Body of pancreas (tissue), 4 donors: ENCODE data around the gene UBTD1. TPM values are rescaled to one million over a fixed set of nuclear protein-coding genes. Genes with fewer than 3 reads are reported as not detected.
"Not testable (repeated sequence)": the region's sequence is repeated elsewhere in the genome, so short reads cannot be mapped to it uniquely, and the experiment has no call there.

Experiments
- ATAC-seq: fragments of 150-250 bp; one replicate; pipeline ENCODE4 v1.9.1; 2016
- DNase-seq, 4 donors: peaks; one replicate each; pipeline ENCODE4 v3.0.0-alpha.2; 2019
- H3K27ac ChIP-seq, 4 donors: fragments of 200-600 bp; sonication (generic); 1 replicate in 3 of 4; 2 replicates in 1 of 4; pipeline versions ENCODE4 v1.5.1 to v1.6.1; 2016 to 2019; ENCODE audit warnings: mild to moderate bottlenecking in 1 of 4, mixed read lengths in 1 of 4, moderate library complexity in 1 of 4
- H3K27me3 ChIP-seq, 2 donors: fragments of 200-600 bp; sonication (generic); one replicate each; pipeline ENCODE4 v1.6.0; 2016; ENCODE audit warnings: mild to moderate bottlenecking in 1 of 2
- H3K36me3 ChIP-seq, 2 donors: fragments of 200-600 bp; sonication (generic); replicated peaks in 1 of 2; 2 replicates each; pipeline ENCODE4 v1.5.1; 2016; ENCODE audit warnings: low read depth in 2 of 2; ENCODE audit not compliant: insufficient read depth in 1 of 2
- H3K4me1 ChIP-seq: fragments of 200-600 bp; sonication (generic); one replicate; pipeline ENCODE4 v1.6.0; 2016
- H3K4me3 ChIP-seq, 2 donors: fragments of 200-600 bp; sonication (generic); 1 replicate in 1 of 2; 2 replicates in 1 of 2; pipeline ENCODE4 v1.5.1; 2016 to 2019
- H3K9me3 ChIP-seq, 3 donors: fragments of 200-600 bp; sonication (generic); 1 replicate in 2 of 3; 2 replicates in 1 of 3; pipeline ENCODE4 v1.5.1; 2016
- POLR2A ChIP-seq, 3 donors: fragments of 450-650 bp; IDR thresholded peaks; one replicate each; pipeline ENCODE4 v1.6.1; 2016; ENCODE audit warnings: antibody characterized with exemption in 3 of 3, mild to moderate bottlenecking in 2 of 3
- WGBS, 2 donors: methylation state at CpG; one replicate each; pipeline ENCODE4 v1.1.5; 2017; 5-methylcytosine and 5-hydroxymethylcytosine counted together
- intact Hi-C: fragments of 100-400 bp; cut with DNase I; formaldehyde crosslinking; loops from one replicate; pipeline ENCODE4 v1.15.1; 2023
- total RNA-seq, 2 donors: library from RNA; depleted of rRNA; stranded (reverse); fragments of >200 nt; gene quantifications; one replicate each; pipeline ENCODE4 v1.1.0, GENCODE V29; 2016
- TF ChIP-seq, protein P1 (sequence below), 7 experiments: fragments of 450-650 bp in 4 of 7; fragments of 200-600 bp in 3 of 7; sonication (generic) in 3 of 7; IDR thresholded peaks; one replicate each; pipeline ENCODE4 v1.5.1; 2016 to 2019; ENCODE audit warnings: antibody characterized with exemption in 7 of 7

Gene UBTD1
- total RNA-seq, 2 donors from 2014 or later = 9.1 to 33.9 TPM

DNA sequence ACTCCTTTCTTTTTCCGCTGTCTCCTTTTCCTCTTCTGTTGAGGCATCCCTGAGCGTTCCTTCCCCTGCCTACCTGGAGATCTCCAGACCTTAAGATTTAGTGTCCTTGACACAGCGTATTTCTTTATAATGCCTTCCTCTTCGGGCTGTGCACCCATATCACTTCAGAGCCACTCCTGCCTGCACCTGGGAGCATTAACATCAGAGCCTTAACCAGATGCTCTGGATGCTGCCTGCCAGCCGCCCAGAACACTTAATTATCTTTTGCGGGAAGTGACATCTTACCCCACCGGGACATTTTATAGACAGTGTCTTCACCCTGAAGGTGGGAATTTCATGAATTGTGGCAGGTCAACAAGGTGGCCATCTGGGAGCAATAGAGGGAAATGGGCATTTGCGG, 24.2 kb downstream of the UBTD1 start:
- H3K27me3 ChIP-seq = no peaks in the 10 kb centered on the region
- H3K27ac ChIP-seq = no peak overlapping the region
- intact Hi-C loops = no loop called here
- H3K4me3 ChIP-seq = no peak overlapping the region
- 90 to 94% methylated on average over 6 to 8 of the region's 8 CpGs for WGBS, 2 donors
- DNase-seq = no peak
- no peaks in the 10 kb centered on the region for H3K9me3 ChIP-seq
- no peak for ATAC-seq
- no peak for TF ChIP-seq POLR2A (IDR thresholded peaks at IDR 0.05)
- TF ChIP-seq, protein P1, sequence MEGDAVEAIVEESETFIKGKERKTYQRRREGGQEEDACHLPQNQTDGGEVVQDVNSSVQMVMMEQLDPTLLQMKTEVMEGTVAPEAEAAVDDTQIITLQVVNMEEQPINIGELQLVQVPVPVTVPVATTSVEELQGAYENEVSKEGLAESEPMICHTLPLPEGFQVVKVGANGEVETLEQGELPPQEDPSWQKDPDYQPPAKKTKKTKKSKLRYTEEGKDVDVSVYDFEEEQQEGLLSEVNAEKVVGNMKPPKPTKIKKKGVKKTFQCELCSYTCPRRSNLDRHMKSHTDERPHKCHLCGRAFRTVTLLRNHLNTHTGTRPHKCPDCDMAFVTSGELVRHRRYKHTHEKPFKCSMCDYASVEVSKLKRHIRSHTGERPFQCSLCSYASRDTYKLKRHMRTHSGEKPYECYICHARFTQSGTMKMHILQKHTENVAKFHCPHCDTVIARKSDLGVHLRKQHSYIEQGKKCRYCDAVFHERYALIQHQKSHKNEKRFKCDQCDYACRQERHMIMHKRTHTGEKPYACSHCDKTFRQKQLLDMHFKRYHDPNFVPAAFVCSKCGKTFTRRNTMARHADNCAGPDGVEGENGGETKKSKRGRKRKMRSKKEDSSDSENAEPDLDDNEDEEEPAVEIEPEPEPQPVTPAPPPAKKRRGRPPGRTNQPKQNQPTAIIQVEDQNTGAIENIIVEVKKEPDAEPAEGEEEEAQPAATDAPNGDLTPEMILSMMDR (IDR thresholded peaks at IDR 0.05) = no peak
- H3K4me1 ChIP-seq = no peaks in the 10 kb centered on the region
- no peaks in the 10 kb centered on the region for H3K36me3 ChIP-seq

DNA sequence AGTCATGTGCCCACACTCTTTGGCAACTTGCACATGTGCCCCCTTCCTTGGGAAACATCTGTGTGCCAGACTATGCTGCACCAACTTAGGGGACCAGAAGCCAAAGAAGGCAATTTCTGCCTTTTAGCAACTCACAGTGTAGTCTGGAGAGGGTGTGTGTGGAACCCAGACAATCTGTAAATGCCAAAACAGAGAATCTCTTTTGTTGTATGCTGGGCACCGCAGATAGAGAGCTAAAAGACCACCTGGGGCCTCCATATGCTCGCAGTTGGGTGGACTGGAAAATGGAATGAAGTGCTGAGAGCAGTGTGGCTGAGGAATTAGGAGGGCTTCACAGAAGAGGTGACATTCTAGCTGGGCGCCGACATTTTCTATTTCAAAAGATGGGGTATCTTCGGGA, 26.4 kb downstream of the UBTD1 start:
- Histone ChIP-seq H3K4me3 (no peak overlapping the region), H3K9me3 (no peaks in the 10 kb centered on the region), H3K4me1 (no peaks in the 10 kb centered on the region), H3K27ac (no peak overlapping the region), H3K36me3 (no peaks in the 10 kb centered on the region), H3K27me3 (no peaks in the 10 kb centered on the region)
- intact Hi-C loops = no loop called here
- TF ChIP-seq POLR2A (IDR thresholded peaks at IDR 0.05) = no peak
- TF ChIP-seq, protein P1 (IDR thresholded peaks at IDR 0.05) = no peak
- DNase-seq (no peak), ATAC-seq (no peak)
- 86 to 92% methylated on average over 5 of the region's 5 CpGs for WGBS, 2 donors

DNA sequence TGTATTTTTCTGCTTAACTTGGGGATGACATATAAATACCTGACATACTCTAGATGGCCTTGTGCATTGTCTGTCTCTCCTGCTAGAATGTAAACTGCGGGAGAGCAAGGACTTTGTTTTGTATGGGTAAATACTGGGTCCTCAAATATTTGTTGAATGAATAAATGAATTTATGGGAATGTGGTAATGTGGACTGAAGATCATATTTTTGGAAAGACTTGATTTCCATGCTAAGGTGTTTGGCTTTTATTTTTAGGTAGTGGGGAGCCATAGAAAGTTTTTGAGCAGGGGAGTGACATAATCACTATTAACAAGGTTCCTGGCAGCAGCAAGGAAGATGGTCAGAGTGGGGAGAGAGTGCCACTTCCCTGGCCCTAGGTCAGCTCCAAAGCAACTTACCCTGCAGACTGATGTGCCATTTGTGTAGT, 27.0 kb downstream of the UBTD1 start:
- intact Hi-C loops = no loop called here
- DNase-seq (no peak), ATAC-seq (no peak)
- Histone ChIP-seq H3K4me3 (no peak overlapping the region), H3K4me1 (no peaks in the 10 kb centered on the region), H3K27me3 (no peaks in the 10 kb centered on the region), H3K9me3 (no peaks in the 10 kb centered on the region), H3K27ac (no peak overlapping the region), H3K36me3 (no peaks in the 10 kb centered on the region)
- 78% methylated on average over 1 of the region's 1 CpG for WGBS, 2 donors
- no peak for TF ChIP-seq POLR2A (IDR thresholded peaks at IDR 0.05)
- TF ChIP-seq, protein P1 (IDR thresholded peaks at IDR 0.05) = no peak

DNA sequence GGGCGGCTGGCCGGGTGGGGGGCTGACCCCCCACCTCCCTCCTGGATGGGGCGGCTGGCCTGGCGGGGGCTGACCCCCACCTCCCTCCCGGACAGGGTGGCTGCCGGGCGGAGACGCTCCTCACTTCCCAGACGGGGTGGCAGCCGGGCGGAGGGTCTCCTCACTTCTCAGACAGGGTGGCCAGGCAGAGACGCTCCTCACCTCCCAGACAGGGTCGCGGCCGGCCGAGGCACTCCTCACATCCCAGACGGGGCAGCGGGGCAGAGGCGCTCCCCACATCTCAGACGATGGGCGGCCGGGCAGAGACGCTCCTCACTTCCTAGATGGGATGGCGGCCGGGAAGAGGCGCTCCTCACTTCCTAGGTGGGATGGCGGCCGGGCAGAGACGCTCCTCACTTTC, 30.2 kb downstream of the UBTD1 start:
- DNase-seq, intact Hi-C loops, H3K27me3 ChIP-seq, ATAC-seq, H3K36me3 ChIP-seq, H3K4me3 ChIP-seq, H3K27ac ChIP-seq, H3K9me3 ChIP-seq, H3K4me1 ChIP-seq: not testable (repeated sequence)
- WGBS, 2 donors = 92% methylated on average over 17 of the region's 29 CpGs; no CpG with 5 or more reads in 1 of the 2 donors

DNA sequence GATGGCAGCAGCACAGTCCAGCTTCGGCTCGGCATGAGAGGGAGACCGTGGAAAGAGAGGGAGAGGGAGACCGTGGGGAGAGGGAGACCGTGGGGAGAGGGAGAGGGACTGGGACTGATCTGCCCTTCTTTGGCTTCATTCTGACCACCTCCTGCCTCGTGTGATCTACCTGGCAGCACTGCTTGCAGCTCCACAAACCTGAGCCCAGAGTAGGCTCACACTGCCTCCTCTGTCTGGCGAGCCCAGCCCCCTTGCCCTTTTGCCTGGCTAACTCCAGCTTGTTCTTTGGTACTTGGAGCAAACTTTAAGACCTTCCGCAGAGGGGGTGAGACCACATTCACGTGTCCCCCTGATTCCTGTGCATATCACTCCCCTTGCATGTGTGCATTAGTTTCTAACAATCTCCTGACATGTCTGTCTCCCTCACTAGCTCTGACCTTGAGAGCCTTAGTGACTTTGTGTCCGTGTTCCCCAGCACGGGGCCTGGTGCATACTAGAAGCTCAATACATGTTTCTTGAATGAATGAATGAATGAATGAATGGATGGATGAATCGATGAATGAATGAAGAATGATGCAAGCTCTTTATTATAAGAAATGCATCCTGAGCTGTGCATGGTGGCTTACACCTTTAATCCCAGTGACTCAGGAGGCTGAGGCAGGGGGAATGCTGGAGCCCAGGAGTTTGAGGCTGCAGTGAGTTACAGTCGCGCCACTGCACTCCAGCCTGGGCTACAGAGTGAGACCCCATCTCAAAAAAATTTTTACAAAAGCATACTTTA, 31.2 kb downstream of the UBTD1 start:
- intact Hi-C loops = no loop called here
- ATAC-seq (no peak), DNase-seq (no peak)
- Histone ChIP-seq H3K4me3 (no peak overlapping the region), H3K27me3 (no peaks in the 10 kb centered on the region), H3K9me3 (no peaks in the 10 kb centered on the region), H3K36me3 (no peaks in the 10 kb centered on the region), H3K4me1 (no peaks in the 10 kb centered on the region), H3K27ac (no peak overlapping the region)
- WGBS, 2 donors = 63 to 79% methylated on average over 10 to 13 of the region's 14 CpGs
- TF ChIP-seq POLR2A (IDR thresholded peaks at IDR 0.05) = no peak
- TF ChIP-seq, protein P1 (IDR thresholded peaks at IDR 0.05) = no peak
